H1 (cell line): ENCODE measurements around the gene SKAP1.

Experiments
- CHD2 ChIP-seq: IDR thresholded peaks from 2 replicates; pipeline ENCODE4 v1.6.1; 2012; ENCODE audit warnings: low read length, improper control_type of control experiment
- JUND ChIP-seq: IDR thresholded peaks from 2 replicates; pipeline ENCODE4 v1.6.1; 2011; ENCODE audit warnings: mild to moderate bottlenecking, improper control_type of control experiment, low read length
- POLR2A ChIP-seq, 2 experiments: IDR thresholded peaks; 1 replicate in 1 of 2; 2 replicates in 1 of 2; pipeline ENCODE4 v1.6.1; 2011; ENCODE audit warnings: low read depth in 2 of 2, low read length in 2 of 2, mild to moderate bottlenecking in 2 of 2; ENCODE audit errors: control extremely low read depth in 1 of 2
- POLR2AphosphoS5 ChIP-seq: IDR thresholded peaks from 2 replicates; pipeline ENCODE4 v1.6.1; 2011; ENCODE audit warnings: low read depth, low read length
- SIN3A ChIP-seq, 2 experiments: IDR thresholded peaks in 1 of 2; conservative IDR thresholded peaks in 1 of 2; 2 replicates each; pipeline ENCODE4 v1.6.1; 2011 to 2012; ENCODE audit warnings: low read length in 2 of 2, improper control_type of control experiment in 1 of 2, low read depth in 1 of 2, mild to moderate bottlenecking in 1 of 2
- SRF ChIP-seq: IDR thresholded peaks from 2 replicates; pipeline ENCODE4 v1.6.1; 2011; ENCODE audit warnings: mild to moderate bottlenecking, low read depth, low read length, moderate library complexity
- YY1 ChIP-seq: IDR thresholded peaks from 2 replicates; pipeline ENCODE4 v1.6.1; 2011; ENCODE audit warnings: low read depth, mild to moderate bottlenecking, low read length
- TF ChIP-seq, protein P1 (sequence below): IDR thresholded peaks from 2 replicates; pipeline ENCODE4 v1.6.1; 2012; ENCODE audit warnings: inconsistent platforms
- TF ChIP-seq, protein P2 (sequence below), 3 experiments: IDR thresholded peaks; 1 replicate in 2 of 3; 2 replicates in 1 of 3; pipeline versions ENCODE4 v1.5.1 to v1.6.1; 2011; ENCODE audit warnings: low read length in 3 of 3, mild to moderate bottlenecking in 3 of 3, inconsistent platforms in 2 of 3, low read depth in 1 of 3, moderate library complexity in 1 of 3; ENCODE audit not compliant: insufficient read depth in 1 of 3; ENCODE audit errors: control extremely low read depth in 1 of 3
- TF ChIP-seq, protein P3 (sequence below): IDR thresholded peaks from 2 replicates; pipeline ENCODE4 v1.6.1; 2011; ENCODE audit warnings: low read depth, mild to moderate bottlenecking, low read length; ENCODE audit not compliant: insufficient read depth

DNA sequence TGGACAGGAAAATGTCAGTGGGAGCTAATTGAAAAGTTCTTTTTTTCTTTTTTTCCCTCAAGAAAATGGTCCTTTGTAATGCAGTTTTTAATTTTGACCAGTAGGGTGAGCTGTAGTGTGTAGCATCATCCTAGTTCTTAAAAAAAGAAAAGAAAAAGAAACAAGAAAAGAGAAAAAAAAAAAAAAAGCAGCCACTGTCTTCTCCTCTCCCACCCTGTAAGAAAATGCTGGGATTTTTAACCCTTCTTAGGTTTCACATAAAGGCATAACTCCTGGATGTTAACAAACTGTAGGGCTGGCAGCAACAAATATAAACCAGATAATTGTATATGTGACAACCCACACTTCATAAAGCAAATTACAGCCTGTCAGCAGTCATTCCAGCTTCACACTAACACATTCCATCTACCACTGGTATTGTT, 78.1 kb downstream of the SKAP1 start:
- TF ChIP-seq CHD2 (no peak), POLR2AphosphoS5 (no peak), POLR2A (IDR thresholded peaks at IDR 0.05; ENCODE audit: control extremely low read depth in 1 of 2, low read depth in 2 of 2, low read length in 2 of 2) (no peak), JUND (no peak), SRF (no peak), SIN3A (conservative IDR thresholded peaks at IDR 0.05 in 1 of 2, IDR thresholded peaks at IDR 0.05 in 1 of 2; ENCODE audit: low read depth in 1 of 2, low read length in 2 of 2) (no peak), YY1 (no peak)
- TF ChIP-seq, protein P1, sequence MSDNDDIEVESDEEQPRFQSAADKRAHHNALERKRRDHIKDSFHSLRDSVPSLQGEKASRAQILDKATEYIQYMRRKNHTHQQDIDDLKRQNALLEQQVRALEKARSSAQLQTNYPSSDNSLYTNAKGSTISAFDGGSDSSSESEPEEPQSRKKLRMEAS, result no peak
- TF ChIP-seq, protein P2, sequence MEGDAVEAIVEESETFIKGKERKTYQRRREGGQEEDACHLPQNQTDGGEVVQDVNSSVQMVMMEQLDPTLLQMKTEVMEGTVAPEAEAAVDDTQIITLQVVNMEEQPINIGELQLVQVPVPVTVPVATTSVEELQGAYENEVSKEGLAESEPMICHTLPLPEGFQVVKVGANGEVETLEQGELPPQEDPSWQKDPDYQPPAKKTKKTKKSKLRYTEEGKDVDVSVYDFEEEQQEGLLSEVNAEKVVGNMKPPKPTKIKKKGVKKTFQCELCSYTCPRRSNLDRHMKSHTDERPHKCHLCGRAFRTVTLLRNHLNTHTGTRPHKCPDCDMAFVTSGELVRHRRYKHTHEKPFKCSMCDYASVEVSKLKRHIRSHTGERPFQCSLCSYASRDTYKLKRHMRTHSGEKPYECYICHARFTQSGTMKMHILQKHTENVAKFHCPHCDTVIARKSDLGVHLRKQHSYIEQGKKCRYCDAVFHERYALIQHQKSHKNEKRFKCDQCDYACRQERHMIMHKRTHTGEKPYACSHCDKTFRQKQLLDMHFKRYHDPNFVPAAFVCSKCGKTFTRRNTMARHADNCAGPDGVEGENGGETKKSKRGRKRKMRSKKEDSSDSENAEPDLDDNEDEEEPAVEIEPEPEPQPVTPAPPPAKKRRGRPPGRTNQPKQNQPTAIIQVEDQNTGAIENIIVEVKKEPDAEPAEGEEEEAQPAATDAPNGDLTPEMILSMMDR (IDR thresholded peaks at IDR 0.05; ENCODE audit: control extremely low read depth in 1 of 3, insufficient read depth in 1 of 3, low read depth in 1 of 3, low read length in 3 of 3), result peak in 2 of 3 experiments; percentile 33; a peak in 2 of 4 replicates
- TF ChIP-seq, protein P3, sequence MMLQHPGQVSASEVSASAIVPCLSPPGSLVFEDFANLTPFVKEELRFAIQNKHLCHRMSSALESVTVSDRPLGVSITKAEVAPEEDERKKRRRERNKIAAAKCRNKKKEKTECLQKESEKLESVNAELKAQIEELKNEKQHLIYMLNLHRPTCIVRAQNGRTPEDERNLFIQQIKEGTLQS, result no peak
